HepG2 (cell line): ENCODE data around the gene IER5L. TPM values are rescaled to one million over a fixed set of nuclear protein-coding genes. Genes with fewer than 3 reads are reported as not detected.

Source experiments
- FIP1L1 ChIP-seq: fragments of 200-400 bp; formaldehyde crosslinking; IDR thresholded peaks from 2 replicates; pipeline ENCODE4 v1.6.1; 2018; ENCODE audit warnings: low read depth, mild to moderate bottlenecking, low read length, moderate library complexity, borderline replicate concordance; ENCODE audit not compliant: insufficient read depth
- GATA4 ChIP-seq: sonication (generic); IDR thresholded peaks from 2 replicates; pipeline ENCODE4 v1.6.1; 2016; ENCODE audit warnings: antibody characterized with exemption, low read depth, borderline replicate concordance
- HNRNPLL ChIP-seq: fragments of 200-400 bp; formaldehyde crosslinking; IDR thresholded peaks from 2 replicates; pipeline ENCODE4 v1.6.1; 2017; ENCODE audit warnings: mild to moderate bottlenecking, low read depth, low read length; ENCODE audit not compliant: poor library complexity, severe bottlenecking
- HOMEZ ChIP-seq: IDR thresholded peaks from 2 replicates; pipeline ENCODE4 v1.6.1; 2016; ENCODE audit warnings: low read depth
- KLF11 ChIP-seq: IDR thresholded peaks from 2 replicates; pipeline ENCODE4 v1.6.1; 2016; ENCODE audit warnings: missing compliant biosample characterization
- NFKBIZ ChIP-seq: IDR thresholded peaks from 2 replicates; pipeline ENCODE4 v1.6.1; 2018; ENCODE audit warnings: missing genetic modification reagents, missing compliant biosample characterization
- POLR2A ChIP-seq, 2 experiments: IDR thresholded peaks; 2 replicates each; pipeline ENCODE4 v1.6.1; 2011; ENCODE audit warnings: low read depth in 2 of 2, low read length in 2 of 2, mild to moderate bottlenecking in 1 of 2, moderate library complexity in 1 of 2; ENCODE audit not compliant: insufficient read depth in 1 of 2
- SALL1 ChIP-seq: sonication (generic); formaldehyde crosslinking; IDR thresholded peaks from 2 replicates; pipeline ENCODE4 v1.8.0; 2022; ENCODE audit warnings: mild to moderate bottlenecking, missing genetic modification reagents
- SNAPC4 ChIP-seq: sonication (generic); formaldehyde crosslinking; IDR thresholded peaks from 2 replicates; pipeline ENCODE4 v1.4.0; 2020; ENCODE audit warnings: mild to moderate bottlenecking, missing genetic modification reagents
- TBL1XR1 ChIP-seq: fragments of 150-350 bp; IDR thresholded peaks from 2 replicates; pipeline ENCODE4 v1.6.1; 2014; ENCODE audit warnings: borderline replicate concordance, low read length; ENCODE audit not compliant: partially characterized antibody
- ZFP41 ChIP-seq: sonication (generic); formaldehyde crosslinking; IDR thresholded peaks from 2 replicates; pipeline ENCODE4 v1.4.0; 2020; ENCODE audit warnings: mild to moderate bottlenecking, missing genetic modification reagents, borderline replicate concordance
- ZNF124 ChIP-seq: sonication (generic); formaldehyde crosslinking; IDR thresholded peaks from 2 replicates; pipeline ENCODE4 v1.4.0; 2020; ENCODE audit warnings: missing genetic modification reagents
- polyA plus RNA-seq, 8 experiments: library from polyadenylated mRNA; depleted of rRNA in 3 of 8; stranded (reverse) in 7 of 8; unstranded in 1 of 8; fragments of >200 nt; fragmentation: Illumina TruSeq in 4 of 8; extraction: Trizol in 4 of 8; gene quantifications; 2 replicates each; pipeline versions ENCODE4 v1.2.1 to v1.2.3, GENCODE V29; 2011 to 2016; ENCODE audit warnings: low read depth in 4 of 8, missing spikeins in 1 of 8, mixed read lengths in 1 of 8; ENCODE audit not compliant: insufficient read depth in 1 of 8
- total RNA-seq, 5 experiments: library from RNA; depleted of rRNA; stranded (reverse); fragments of >200 nt; fragmentation: Illumina TruSeq; extraction: Trizol; gene quantifications; 2 replicates each; pipeline ENCODE4 v1.2.3, GENCODE V29; 2016; ENCODE audit warnings: low read depth in 1 of 5

IER5L gene
- total and polyA plus RNA-seq, 2 of the 13 experiments (the other 11 are each of a cell fraction or from before 2014, with no cell fraction given), result 1.8 to 3.3 TPM

- peak; percentile 54; the same call in 1 of the 2 replicates for TF ChIP-seq SALL1 (CRISPR knock-in tag)
- TF ChIP-seq KLF11 (CRISPR knock-in tag), result 0 out of 2 replicates have a peak, but pooled peaks have one; percentile 57
- no peak for TF ChIP-seq FIP1L1
- peak; percentile 75; the same call in 1 of the 2 replicates for TF ChIP-seq NFKBIZ
- no peak for TF ChIP-seq ZFP41 (CRISPR knock-in tag)
- TF ChIP-seq HOMEZ (CRISPR knock-in tag), result no peak
- no peak for TF ChIP-seq TBL1XR1
- peak in 1 of 2 experiments; percentile 98; a peak in 2 of 4 replicates for TF ChIP-seq POLR2A (IDR thresholded peaks at IDR 0.05; ENCODE audit: insufficient read depth in 1 of 2, low read depth in 2 of 2, low read length in 2 of 2)
- TF ChIP-seq HNRNPLL, result peak; percentile 89
- TF ChIP-seq GATA4, result peak; percentile 81; the same call in 1 of the 2 replicates
- peak; percentile 27; the same call in 1 of the 2 replicates for TF ChIP-seq ZNF124 (CRISPR knock-in tag)
- TF ChIP-seq SNAPC4 (CRISPR knock-in tag), result 0 out of 2 replicates have a peak, but pooled peaks have one; percentile 48
These were observed at the start of gene IER5L (continued) for GRCh38 chr9:129177791-129178567.
